ENCODE measurements around the gene KIF22.
"Not testable (repeated sequence)": the region's sequence is repeated elsewhere in the genome, so short reads cannot be mapped to it uniquely, and the experiment has no call there.

The KIF22 gene

DNA sequence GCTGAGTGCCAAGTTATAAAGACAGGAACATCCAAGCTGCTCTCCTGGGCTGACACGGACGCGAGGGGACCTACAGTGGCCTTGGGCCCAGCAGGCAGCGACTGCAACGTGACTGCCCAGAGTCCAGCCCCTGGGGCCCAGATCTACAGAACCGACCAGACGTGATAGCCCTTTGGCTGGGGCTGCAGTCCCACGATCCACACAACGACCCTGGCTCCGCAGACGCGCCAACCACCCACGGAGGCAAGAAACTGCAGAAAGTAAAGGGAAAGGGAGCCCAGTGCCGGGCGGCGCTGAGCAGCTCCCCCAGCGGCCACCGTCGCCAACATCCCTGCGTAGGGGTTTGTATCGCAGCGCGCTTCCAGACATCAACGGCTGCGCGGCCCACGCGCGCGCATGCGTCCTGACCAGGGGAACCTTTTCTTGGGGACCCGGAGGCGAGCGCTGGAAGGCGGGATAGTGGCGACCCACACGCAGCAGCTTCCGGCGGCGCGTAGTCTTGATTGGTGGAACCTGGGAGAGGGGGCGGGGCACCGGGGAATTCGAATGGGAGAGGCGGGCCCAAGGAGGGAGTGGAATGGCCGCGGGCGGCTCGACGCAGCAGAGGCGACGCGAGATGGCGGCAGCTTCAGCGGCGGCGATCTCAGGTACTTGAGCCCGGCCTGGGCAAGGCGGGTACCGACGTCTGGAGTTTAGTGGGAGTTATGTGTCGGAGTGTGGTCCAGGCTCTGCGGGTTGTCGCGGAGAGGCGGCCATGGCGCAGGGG lies at the start of gene KIF22:
Gene KIF22 (plus strand): TSS at position 569 of the 766 bp plus-strand sequence. CDS start 9 bp downstream, at position 578.
- DNase-seq = peak; percentile 91

DNA sequence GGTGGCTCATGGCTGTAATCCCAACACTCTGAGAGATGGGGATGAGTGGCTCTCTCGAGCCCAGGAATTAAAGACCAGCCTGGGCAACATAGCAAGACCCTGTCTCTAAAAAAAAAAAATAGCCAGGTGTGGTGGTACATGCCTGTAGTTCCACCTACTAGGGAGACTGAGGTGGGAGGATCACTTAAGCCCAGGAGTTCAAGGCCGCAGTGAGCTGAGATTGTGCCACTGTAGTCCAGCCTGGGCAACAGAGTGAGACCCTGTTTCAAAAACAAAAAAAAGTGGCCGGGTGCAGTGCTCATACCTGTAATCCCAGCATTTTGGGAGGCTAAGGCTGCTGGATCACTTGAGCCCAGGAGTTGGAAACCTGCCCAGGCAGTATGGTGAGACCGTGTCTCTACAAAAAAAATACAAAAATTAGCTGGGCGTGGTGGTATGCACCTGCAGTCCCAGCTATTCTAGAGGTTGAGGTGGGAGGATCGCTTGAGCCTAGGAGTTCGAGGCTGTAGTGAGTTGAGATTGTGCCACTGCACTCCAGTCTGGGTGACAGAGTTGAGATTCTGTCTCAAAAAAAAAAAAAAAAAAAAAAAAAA lies 47.8 kb upstream of the KIF22 start:
- DNase-seq = no peak

DNA sequence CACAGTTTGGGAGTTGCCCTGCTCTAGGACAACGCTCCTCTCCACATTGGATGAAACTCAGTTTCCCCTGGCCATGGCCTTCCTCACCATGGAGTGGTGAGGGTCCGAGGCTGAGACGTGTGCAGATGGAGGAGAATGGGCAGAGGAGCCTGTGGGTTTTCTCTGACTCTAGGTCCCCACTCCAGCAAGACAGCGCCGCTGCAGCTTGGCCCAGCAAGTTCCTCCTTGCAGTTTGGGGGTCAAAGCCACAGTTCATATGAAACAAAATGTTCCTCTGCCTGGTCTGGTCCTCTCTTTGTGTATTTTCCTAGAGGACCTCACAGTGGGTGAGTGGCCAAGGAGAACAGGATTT lies 47.1 kb upstream of the KIF22 start:
- DNase-seq = no peak

DNA sequence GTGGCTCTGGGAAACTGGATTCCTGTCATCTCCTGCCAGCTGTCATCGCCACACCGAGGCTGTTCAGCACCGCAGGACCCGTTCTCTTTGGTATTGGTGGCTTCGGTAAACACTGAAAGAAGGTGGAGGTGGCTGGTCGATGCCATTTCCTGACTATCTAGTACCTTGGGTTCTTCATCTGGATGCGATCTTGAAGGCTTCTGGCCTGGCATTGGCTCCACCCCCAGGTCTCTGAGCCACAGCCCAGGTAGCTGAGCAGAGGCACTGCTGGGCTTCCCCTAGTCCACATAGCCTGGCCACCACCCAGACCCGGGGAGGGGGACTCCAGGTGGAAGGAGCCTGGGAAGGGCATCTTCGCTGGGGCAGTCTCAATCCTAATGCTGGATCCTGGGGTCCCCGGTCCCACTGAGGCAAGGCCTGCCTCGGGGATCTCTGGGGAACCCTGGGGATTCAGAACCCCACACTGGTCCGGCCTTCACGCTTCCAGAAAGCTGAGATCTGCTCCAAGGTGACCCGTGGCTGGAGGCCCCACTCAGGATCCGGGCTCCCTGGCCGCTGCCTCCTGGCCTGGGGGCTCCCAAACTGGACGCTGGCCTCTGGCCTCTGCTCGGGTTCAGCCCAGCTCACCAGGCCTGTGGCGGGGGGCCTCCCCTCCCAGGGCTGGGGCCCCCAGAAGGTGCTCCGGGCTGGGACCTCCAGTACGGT lies 46.6 kb upstream of the KIF22 start:
- no peak for DNase-seq

DNA sequence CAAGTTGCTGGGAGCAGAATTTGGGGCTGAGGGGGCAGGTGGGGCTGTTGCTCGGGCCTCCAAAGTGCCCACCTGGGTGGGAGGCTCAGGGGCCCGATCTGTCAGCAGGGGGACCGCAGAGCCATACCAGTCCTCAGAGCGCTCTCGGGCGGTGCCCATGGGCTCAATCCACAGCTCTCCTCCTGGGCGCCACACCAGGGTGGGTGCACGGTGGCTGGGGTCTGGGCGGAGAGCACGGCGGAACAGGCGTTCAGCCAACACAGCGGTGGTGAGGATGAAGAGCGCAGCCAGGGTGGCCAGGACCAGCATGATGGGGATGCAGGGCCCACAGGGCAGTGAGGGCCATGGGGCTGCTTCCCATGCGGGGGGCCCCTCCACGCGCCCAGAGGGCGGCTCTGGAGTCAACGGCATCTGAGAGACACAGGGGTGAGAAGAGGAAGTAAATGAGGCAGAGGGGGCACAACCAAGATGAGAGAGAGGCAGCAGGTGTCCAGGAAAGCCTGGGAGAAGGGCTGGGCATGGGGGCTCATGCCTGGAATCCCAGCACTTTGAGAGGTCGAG lies 45.9 kb upstream of the KIF22 start:
- DNase-seq = no peak

DNA sequence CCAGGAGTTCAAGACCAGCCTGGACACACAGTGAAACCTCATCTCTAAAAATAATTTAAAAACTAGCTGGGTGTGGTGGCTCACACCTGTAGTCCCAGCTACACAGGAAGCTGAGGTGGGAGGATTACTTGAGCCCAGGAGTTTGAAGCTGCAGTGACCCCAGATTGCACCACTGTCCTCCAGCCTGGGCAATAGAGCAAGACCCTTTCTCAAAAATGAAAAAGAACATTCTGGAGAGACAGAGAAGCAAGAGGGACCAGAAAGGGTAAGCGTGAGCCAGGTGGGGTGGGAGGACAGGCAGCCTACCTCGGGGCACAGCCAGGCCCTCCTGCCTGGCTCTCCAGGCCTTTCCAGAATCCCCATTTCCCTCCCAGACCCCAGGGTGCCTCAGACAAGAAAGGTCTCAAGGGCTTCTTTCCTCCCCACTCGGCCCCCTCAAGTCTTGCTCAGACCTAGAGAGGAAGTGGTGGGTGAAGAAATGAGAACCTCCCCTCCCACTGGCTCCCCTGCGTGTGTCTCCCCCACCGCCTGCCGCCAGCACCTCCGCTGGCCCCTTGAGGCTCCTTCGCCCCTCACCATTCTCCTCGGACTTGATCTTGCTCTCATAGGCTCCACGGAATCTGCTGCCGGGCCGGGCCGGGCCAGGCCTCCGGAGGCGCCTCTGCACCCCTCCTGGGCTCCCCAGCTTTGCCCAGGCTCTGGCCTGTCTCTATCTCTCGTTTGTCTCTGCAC lies 45.3 kb upstream of the KIF22 start:
- DNase-seq = no peak

DNA sequence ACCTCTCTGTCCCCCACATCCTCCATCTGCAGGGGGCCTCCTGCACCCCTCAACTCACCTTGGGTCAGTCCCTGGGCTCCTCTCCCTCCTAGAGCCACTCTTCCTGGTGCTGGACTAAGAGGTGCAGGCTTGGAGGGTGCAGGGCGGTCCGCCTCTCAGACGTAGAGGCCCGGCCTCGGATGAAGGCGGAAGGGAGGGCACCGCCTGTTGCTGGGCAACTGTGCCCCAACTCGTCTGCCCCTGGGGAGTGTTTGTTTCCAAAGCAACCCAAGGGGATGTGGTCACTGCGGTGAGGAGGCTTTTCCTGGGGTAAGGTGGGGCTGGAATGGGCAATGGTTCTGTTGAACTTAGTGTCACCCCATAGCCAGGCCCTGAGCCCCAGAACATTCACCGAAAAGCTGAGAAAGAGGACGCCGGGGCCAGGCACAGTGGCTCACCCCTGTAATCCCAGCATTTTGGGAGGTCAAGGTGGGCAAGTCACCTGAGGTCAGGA lies 44.7 kb upstream of the KIF22 start, which contains the start of gene C16orf54:
Gene C16orf54 (minus strand): TSS at position 138 of the 493 bp plus-strand sequence. CDS start 1,039 bp downstream, outside the sequence.
- no peak for DNase-seq

DNA sequence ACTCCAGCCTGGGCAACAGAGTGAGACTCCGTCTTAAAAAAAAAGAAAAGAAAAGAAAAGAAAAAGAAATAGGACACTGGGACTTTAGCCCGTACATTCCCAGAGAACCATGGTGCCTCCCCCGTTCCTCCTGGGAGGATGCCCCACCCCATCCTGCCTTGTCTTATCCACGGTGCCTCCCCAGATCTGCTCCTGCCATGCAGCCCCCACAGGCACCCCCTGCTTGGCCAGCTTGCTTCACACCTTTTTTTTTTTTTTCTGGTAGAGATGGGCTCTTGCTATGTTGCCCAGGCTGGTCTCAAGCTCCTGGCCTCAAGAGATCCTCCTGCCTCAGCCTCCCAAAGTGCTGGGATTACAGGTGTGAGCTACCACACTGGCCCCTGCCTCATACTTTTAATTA lies 44.0 kb upstream of the KIF22 start:
- not testable (repeated sequence) for DNase-seq

DNA sequence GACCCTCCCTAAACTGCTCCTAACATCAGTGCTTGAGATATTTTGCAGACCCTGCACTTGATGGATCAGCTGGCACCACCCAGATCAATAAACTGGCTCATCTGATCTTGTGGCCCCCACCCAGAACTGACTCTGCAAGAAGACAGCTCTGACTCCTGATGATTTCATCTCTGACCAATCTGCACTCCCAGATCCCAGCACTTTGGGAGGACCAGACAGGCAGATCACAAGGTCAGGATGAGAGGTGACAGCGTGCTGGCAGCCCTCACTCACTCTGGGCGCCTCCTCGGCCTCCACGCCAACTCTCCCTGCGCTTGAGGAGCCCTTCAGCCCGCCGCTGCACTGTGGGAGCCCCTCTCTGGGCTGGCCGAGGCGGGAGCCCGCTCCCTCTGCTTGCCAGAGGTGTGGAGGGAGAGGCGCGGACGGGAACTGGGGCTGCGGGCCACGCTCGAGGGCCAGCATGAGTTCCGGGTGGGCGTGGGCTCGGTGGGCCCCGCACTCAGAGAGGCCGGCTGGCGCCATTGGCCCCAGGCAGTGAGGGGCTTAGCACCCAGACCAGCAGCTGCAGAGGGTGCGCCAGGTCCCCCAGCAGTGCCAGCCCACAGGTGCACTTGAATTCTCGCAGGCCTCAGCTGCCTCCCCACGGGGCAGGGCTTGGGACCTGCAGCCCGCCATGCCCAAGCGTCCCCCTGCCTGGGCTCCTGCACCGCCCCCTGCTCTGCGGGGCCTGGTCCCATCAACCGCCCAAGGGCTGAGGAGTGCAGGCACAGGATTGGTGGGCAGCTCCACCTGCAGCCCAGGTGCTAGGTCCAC lies 42.4 kb upstream of the KIF22 start:
- no peak for DNase-seq

DNA sequence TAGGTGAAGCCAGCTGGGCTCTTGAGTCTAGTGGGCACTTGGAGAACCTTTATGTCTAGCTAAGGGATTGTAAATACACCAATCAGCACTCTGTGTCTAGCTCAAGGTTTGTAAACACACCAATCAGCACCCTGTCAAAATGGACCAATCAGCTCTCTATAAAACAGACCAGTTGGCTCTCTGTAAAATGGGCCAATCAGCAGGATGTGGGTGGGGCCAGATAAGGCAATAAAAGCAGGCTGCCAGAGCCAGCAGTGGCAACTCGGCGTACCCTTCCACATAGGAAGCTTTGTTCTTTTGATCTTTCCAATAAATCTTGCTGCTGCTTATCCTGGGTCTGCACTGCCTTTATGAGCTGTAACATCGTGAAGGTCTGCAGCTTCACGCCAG lies 41.8 kb upstream of the KIF22 start:
- not testable (repeated sequence) for DNase-seq

DNA sequence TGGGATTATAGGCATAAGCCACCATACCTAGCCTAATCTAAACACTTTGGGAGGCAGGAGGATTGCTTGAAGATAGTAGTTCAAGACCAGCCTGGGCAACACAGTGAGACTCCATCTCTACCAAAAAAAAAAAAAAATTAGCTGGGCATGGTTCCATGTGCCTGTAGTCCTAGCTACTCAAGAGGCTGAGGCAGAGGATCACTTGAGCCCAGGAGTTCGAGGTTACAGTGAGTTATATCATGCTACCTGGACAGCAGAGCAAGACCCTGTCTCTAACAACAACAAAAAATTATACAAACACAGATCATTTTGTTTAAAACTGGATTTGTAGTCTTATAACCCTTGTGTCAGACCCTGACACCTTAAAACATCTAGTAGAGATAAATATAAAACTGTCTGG lies 37.0 kb upstream of the KIF22 start:
- no peak for DNase-seq

DNA sequence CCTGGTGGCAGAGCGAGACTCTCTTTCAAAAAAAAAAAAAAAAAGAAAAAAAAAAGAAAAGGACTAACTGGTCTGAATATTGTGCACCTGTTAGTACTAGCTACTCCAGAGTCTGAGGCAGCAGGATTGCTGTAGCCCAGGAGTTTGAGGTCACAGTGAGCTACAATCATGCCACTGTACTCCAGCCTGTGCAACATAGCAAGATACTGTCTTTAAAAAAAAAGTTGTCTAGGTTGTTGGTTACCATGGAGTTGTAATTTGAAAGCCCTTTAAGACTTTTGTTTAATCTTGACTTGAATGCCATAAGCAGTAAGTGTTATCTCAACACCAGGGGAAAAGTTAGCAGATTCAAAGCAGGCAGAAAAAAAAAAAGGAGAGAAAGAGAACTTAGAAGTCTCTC lies 33.9 kb upstream of the KIF22 start:
- no peak for DNase-seq

DNA sequence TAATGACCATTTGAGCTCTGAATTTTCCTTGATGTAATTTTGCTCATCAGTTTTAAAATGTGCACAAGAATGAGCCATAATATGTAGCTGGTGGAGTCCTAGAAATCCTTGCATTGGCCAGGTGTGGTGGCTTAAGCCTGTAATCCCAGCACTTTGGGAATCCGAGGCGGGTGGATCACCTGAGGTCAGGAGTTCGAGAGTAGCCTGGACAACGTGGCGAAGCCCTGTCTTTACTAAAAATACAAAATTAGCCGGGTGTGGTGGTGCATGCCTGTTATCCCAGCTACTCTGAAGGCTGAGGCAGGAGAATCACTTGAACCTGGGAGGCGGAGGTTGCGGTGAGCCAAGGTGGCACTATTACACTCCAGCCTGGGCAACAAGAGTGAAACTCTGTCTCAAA lies 33.5 kb upstream of the KIF22 start:
- DNase-seq = not testable (repeated sequence)

DNA sequence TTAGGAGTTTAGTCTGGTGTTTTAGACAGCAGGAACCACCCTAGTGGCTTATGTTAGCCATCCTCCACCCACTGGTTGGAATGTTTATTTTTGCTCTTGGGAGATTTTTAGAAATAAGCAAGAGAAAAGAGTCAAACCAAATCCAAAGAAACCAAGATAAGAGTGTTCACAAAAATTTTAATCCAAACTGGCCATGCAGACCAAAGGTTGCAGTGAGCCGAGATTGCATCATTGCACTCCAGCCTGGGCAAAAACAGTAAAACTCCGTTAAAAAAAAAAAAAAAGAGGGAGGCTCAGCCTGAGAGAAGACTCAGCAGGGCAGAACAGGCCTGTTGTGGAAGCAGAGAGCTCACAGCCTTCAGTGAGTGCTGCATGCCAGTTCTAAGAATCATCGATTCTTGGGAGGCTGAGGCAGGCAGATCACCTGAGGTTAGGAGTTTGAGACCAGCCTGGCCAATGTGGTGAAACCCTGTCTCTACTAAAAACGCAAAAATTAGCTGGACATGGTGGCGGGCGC lies 32.5 kb upstream of the KIF22 start:
- DNase-seq = no peak

DNA sequence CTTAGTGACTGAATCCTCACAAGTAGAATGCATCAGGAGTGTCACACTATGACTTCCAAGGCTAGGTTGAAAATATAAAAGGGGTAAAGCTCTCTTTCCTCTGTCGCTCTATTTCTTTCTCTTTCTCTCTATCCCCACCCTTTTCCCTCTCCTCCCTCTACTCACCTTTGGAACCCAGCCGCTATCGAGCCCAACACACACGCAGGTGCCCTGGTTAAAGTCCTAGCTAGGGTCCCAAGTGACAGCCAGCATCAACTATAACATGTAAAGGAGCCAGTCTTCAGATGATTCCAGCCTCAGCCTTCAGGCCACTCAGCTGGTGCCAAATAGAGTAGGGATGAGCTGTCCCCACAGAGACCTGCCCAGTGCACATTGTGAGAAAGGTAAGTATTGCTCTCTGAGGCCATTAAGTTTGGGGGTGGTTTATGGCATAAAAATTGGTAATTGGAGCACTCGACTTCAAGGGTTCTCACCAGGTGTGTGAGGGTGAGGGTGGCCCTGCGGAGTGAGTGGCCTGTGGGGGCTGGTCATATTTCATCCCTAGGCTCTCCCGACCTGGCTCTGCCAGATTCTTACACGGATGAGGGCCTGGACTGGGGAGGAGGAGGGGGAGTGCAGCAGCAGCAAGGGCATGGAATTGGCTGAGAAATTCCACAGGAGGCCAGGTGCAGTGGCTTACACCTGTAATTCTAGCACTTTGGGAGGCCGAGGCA lies 29.8 kb upstream of the KIF22 start:
- DNase-seq = no peak

DNA sequence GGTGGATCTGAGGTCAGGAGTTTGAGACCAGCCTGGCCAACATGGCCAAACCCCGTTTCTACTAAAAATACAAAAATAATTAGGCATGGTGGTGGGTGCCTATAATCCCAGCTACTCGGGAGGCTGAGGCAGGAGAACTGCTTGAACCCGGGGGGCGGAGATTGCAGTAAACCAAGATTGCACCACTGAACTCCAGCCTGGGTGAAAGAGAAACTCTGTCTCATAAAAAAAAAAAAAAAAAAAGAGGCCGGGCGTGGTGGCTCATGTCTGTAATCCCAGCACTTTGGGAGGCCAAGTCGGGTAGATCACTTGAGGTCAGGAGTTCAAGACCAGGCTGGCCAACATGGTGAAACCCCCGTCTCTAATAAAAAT lies 29.3 kb upstream of the KIF22 start:
- DNase-seq = not testable (repeated sequence)

DNA sequence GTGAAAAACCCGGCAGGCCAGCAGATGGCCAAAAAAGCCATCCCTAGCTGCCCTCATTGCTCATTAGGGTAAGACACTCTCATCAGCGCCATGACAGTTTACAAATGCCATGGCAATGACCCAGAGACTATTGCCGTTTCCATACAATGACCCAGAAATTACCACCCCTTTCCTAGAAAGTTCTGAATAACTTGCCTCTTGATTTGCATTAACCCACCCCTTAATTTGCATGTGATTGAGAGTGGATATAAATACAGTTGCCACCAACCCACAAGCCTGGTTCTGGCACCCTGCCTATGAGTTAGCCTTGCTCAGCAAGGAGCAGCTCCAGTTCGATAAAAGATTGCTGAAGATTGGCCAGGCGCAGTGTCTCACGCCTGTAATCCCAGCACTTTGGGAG lies 28.7 kb upstream of the KIF22 start:
- no peak for DNase-seq

DNA sequence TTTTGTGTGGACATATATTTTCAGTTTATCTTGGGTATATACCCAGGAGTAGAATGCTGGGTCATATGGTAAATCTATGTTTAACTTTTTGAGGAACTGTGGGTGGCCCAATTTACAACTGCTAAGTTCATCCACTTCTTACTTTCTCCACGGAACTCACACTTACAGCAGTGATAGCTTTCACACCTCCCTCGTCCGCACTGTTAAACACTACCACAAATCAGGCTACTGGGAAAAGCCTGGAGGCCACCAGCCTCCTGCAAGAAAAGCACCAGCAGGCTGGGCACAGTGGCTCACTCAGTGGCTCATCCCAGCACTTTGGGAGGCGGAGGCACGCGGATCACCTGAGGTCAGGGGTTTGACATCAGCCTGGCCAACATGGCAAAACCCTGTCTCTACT lies 27.2 kb upstream of the KIF22 start:
- no peak for DNase-seq

DNA sequence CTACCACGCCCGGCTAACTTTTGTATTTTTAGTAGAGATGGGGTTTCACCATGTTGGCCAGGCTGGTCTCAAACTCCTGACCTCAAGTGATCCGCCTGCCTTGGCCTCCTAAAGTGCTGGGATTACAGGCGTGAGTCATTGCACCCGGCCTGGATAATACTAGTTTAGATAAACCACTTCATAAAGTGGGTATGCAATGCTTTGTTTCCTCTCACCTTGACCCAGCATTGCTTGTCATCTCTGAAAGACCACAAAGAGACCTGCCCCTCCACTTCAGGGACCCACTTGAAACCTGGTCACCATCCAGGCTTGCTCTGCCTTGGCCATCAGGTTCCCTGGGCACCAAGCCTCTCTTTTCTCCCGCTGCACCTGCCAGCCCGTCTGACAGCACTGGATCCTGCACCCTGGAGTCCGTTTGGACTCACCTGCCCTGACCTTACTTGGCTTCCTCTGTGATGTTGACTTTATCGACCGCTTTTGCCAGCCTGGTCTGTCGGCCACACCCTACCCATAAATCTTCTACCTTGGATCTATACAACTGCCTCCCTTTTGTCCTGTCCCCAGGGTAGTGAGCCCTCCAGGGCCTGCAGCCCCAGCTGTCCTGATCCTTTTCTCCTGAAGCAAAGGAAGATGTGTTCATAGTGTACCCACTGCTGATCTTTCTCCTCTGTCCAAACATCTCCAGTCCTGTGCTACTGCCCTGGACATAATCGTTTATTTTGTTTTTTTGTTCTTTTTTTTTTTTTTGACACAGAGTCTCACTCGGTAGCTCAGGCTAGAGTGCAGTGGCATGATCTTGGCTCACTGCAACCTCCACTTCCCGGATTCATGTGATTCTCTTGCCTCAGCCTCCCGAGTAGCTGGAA lies 25.2 kb upstream of the KIF22 start:
- peak; percentile 4 for DNase-seq

DNA sequence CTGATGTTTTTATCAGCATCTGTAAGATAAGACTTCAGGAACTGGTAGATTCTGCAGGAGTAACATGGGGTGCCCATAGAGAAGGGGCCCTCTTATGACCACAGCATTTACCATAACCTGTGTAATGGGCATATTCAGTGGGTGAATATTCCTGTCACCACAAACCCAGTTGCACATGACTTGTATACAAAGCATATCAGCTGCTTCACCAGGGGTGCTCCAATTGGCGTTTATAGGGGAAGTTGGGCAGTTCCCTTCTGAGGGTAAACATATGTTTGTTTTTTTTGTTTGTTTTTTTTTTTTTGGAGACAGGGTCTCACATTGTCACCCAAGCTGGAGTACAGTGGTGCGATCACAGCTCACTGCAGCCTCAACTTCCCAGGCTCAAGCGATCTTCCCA lies 24.0 kb upstream of the KIF22 start:
- no peak for DNase-seq
